H9 (cell line): ENCODE data around the gene ANAPC2. TPM values are rescaled to one million over a fixed set of nuclear protein-coding genes. Genes with fewer than 3 reads are reported as not detected.

Experiments
- DNase-seq: peaks from one replicate; pipeline ENCODE4 v3.0.0-alpha.2; 2017
- H2AFZ ChIP-seq: one replicate; pipeline ENCODE4 v1.6.1; 2013; ENCODE audit warnings: mild to moderate bottlenecking, low read length, control low read depth, moderate library complexity
- H2AK5ac ChIP-seq: 2 replicates; pipeline ENCODE4 v1.6.1; 2013; ENCODE audit warnings: low read length, control low read depth, mixed read lengths; ENCODE audit not compliant: insufficient read length
- H2BK120ac ChIP-seq: one replicate; pipeline ENCODE4 v1.6.1; 2013; ENCODE audit warnings: low read depth, mild to moderate bottlenecking, low read length, control low read depth, inconsistent platforms; ENCODE audit not compliant: poor library complexity, severe bottlenecking
- H2BK12ac ChIP-seq: 2 replicates; pipeline ENCODE4 v1.6.1; 2013; ENCODE audit warnings: low read length, control low read depth, mixed read lengths, low read depth; ENCODE audit not compliant: insufficient read length
- H2BK15ac ChIP-seq: 2 replicates; pipeline ENCODE4 v1.6.1; 2013; ENCODE audit warnings: low read depth, low read length, control low read depth
- H2BK20ac ChIP-seq: one replicate; pipeline ENCODE4 v1.6.1; 2013; ENCODE audit warnings: low read depth, mild to moderate bottlenecking, low read length, control low read depth, inconsistent platforms; ENCODE audit not compliant: poor library complexity, severe bottlenecking
- H2BK5ac ChIP-seq: 2 replicates; pipeline ENCODE4 v1.6.1; 2013; ENCODE audit warnings: low read length, control low read depth, mixed read lengths; ENCODE audit not compliant: insufficient read length
- H3K14ac ChIP-seq: 2 replicates; pipeline ENCODE4 v1.6.1; 2013; ENCODE audit warnings: low read length, control low read depth; ENCODE audit not compliant: insufficient read depth
- H3K18ac ChIP-seq: 2 replicates; pipeline ENCODE4 v1.6.1; 2013; ENCODE audit warnings: low read depth, mild to moderate bottlenecking, mixed read lengths, low read length, control low read depth; ENCODE audit not compliant: insufficient read length
- H3K23ac ChIP-seq: 2 replicates; pipeline ENCODE4 v1.6.1; 2013; ENCODE audit warnings: low read length, control low read depth, mixed read lengths, low read depth; ENCODE audit not compliant: insufficient read length
- H3K23me2 ChIP-seq: 2 replicates; pipeline ENCODE4 v1.6.1; 2013; ENCODE audit warnings: low read depth, mild to moderate bottlenecking, mixed read lengths, low read length, control low read depth; ENCODE audit not compliant: insufficient read length, poor library complexity, severe bottlenecking
- H3K27ac ChIP-seq: 2 replicates; pipeline ENCODE4 v1.5.1; 2013; ENCODE audit warnings: low read length, control low read depth, mixed read lengths, low read depth; ENCODE audit not compliant: insufficient read length
- H3K27me3 ChIP-seq: 2 replicates; pipeline ENCODE4 v1.6.1; 2013; ENCODE audit warnings: low read length, control low read depth, inconsistent platforms; ENCODE audit not compliant: insufficient read depth
- H3K4ac ChIP-seq: 2 replicates; pipeline ENCODE4 v1.6.1; 2013; ENCODE audit warnings: low read depth, mild to moderate bottlenecking, control low read depth, inconsistent platforms, low read length, moderate library complexity
- H3K4me1 ChIP-seq: 2 replicates; pipeline ENCODE4 v1.6.1; 2013; ENCODE audit warnings: low read length, control low read depth, inconsistent platforms; ENCODE audit not compliant: insufficient read depth
- H3K4me2 ChIP-seq: 2 replicates; pipeline ENCODE4 v1.6.1; 2013; ENCODE audit warnings: low read length, control low read depth, mixed read lengths; ENCODE audit not compliant: insufficient read length, insufficient read depth
- H3K56ac ChIP-seq: 2 replicates; pipeline ENCODE4 v1.6.1; 2013; ENCODE audit warnings: low read depth, mild to moderate bottlenecking, mixed read lengths, low read length, control low read depth; ENCODE audit not compliant: insufficient read length
- H3K79me1 ChIP-seq: 2 replicates; pipeline ENCODE4 v1.6.1; 2013; ENCODE audit warnings: low read depth, mild to moderate bottlenecking, moderate library complexity, low read length, control low read depth, inconsistent platforms; ENCODE audit not compliant: insufficient read depth, poor library complexity, severe bottlenecking
- H3K79me2 ChIP-seq: 2 replicates; pipeline ENCODE4 v1.6.1; 2013; ENCODE audit warnings: low read length, control low read depth, inconsistent platforms; ENCODE audit not compliant: insufficient read depth
- H3K9ac ChIP-seq: 2 replicates; pipeline ENCODE4 v1.6.1; 2013; ENCODE audit warnings: low read length, control low read depth, mixed read lengths; ENCODE audit not compliant: insufficient read length; ENCODE audit errors: extremely low read depth
- H3K9me3 ChIP-seq: one replicate; pipeline ENCODE4 v1.6.1; 2013; ENCODE audit warnings: low read depth, low read length, inconsistent platforms; ENCODE audit not compliant: control insufficient read depth
- H3T11ph ChIP-seq: one replicate; pipeline ENCODE4 v1.6.1; 2013; ENCODE audit warnings: mild to moderate bottlenecking, low read length, control low read depth, inconsistent platforms
- H4K20me1 ChIP-seq: one replicate; pipeline ENCODE4 v1.6.1; 2013; ENCODE audit not compliant: control insufficient read depth, insufficient read length, insufficient read depth
- H4K5ac ChIP-seq: 2 replicates; pipeline ENCODE4 v1.6.1; 2013; ENCODE audit warnings: low read depth, mild to moderate bottlenecking, mixed read lengths, low read length, control low read depth; ENCODE audit not compliant: insufficient read length
- H4K8ac ChIP-seq: replicated peaks from 2 replicates; pipeline ENCODE4 v1.6.1; 2013; ENCODE audit warnings: low read length, control low read depth, mixed read lengths, low read depth; ENCODE audit not compliant: insufficient read length
- H4K91ac ChIP-seq: 2 replicates; pipeline ENCODE4 v1.6.1; 2013; ENCODE audit warnings: low read depth, mild to moderate bottlenecking, moderate library complexity, mixed read lengths, low read length, control low read depth; ENCODE audit not compliant: insufficient read length
- H3K27ac Mint-ChIP-seq, 3 experiments: 2 replicates in 2 of 3; 3 replicates in 1 of 3; pipeline ENCODE4 v1.8.0; 2020 to 2021; ENCODE audit warnings: mixed read lengths in 3 of 3, mild to moderate bottlenecking in 1 of 3, moderate library complexity in 1 of 3
- H3K27me3 Mint-ChIP-seq: 2 replicates; pipeline ENCODE4 v1.8.0; 2021; ENCODE audit warnings: low read depth, mild to moderate bottlenecking, moderate library complexity, mixed read lengths
- H3K36me3 Mint-ChIP-seq, 3 experiments: 2 replicates in 2 of 3; 3 replicates in 1 of 3; pipeline ENCODE4 v1.8.0; 2020 to 2021; ENCODE audit warnings: low read depth in 3 of 3, mixed read lengths in 3 of 3; ENCODE audit not compliant: insufficient read depth in 1 of 3
- H3K4me1 Mint-ChIP-seq, 2 experiments: 2 replicates each; pipeline ENCODE4 v1.8.0; 2020; ENCODE audit warnings: mixed read lengths in 2 of 2
- H3K4me3 Mint-ChIP-seq, 2 experiments: 2 replicates in 1 of 2; 3 replicates in 1 of 2; pipeline ENCODE4 v1.8.0; 2020 to 2021; ENCODE audit warnings: mild to moderate bottlenecking in 2 of 2, mixed read lengths in 2 of 2, moderate library complexity in 1 of 2
- H3K9me3 Mint-ChIP-seq, 2 experiments: 2 replicates in 1 of 2; 3 replicates in 1 of 2; pipeline ENCODE4 v1.8.0; 2020; ENCODE audit warnings: mild to moderate bottlenecking in 2 of 2, mixed read lengths in 2 of 2, moderate library complexity in 1 of 2
- WGBS: extraction: QIAGEN DNeasy Blood & Tissue Kit; methylation state at CpG from one replicate; pipeline ENCODE4 v1.1.7; 2013; ENCODE audit warnings: missing lambda C conversion rate, low lambda C conversion rate, mixed read lengths; ENCODE audit not compliant: insufficient read length; ENCODE audit errors: extremely low coverage; 5-methylcytosine and 5-hydroxymethylcytosine counted together
- total RNA-seq: library from RNA; stranded (reverse); gene quantifications from 2 replicates; pipeline ENCODE4 v1.2.1, GENCODE V29; 2021
- TF ChIP-seq, protein P1 (sequence below): fragments of 200-600 bp; sonication (generic); conservative IDR thresholded peaks from 3 replicates; pipeline ENCODE4 v1.8.0; 2021; ENCODE audit warnings: antibody characterized with exemption, mild to moderate bottlenecking

ANAPC2 gene
- total RNA-seq, 1 experiment from 2014 or later = 54.8 TPM

DNA sequence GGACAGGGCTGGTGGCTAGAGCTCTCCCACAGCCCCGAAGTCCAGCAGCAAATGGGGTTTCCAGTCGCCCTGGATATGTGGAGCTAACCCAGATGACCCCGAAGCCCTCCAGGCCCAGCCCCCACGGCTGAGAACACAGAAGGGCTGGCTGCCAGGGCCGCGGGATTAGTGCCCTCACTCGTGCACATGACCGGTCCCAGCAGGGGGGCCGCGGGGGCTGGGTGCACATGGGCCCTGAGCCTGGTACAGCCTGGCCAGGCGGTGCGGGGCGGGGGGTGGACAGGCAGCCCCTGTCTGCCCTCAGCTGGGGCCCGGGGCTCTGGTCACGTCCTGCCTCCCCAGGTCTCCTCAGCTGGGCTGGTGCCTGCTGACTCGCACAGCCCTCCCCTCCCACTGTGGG is 6.0 kb upstream of the ANAPC2 start:
- Mint-ChIP-seq H3K4me3 (no peak overlapping the region), H3K27ac (no peak overlapping the region), H3K9me3 (no peaks in the 10 kb centered on the region), H3K36me3 (peaks cover 5 to 15% (median 11%) of the 10 kb centered on the region in 3 experiments; a peak in 5 of 7 replicates), H3K27me3 (no peaks in the 10 kb centered on the region), H3K4me1 (peaks cover 8 to 17% of the 10 kb centered on the region in 2 experiments)
- TF ChIP-seq, protein P1, sequence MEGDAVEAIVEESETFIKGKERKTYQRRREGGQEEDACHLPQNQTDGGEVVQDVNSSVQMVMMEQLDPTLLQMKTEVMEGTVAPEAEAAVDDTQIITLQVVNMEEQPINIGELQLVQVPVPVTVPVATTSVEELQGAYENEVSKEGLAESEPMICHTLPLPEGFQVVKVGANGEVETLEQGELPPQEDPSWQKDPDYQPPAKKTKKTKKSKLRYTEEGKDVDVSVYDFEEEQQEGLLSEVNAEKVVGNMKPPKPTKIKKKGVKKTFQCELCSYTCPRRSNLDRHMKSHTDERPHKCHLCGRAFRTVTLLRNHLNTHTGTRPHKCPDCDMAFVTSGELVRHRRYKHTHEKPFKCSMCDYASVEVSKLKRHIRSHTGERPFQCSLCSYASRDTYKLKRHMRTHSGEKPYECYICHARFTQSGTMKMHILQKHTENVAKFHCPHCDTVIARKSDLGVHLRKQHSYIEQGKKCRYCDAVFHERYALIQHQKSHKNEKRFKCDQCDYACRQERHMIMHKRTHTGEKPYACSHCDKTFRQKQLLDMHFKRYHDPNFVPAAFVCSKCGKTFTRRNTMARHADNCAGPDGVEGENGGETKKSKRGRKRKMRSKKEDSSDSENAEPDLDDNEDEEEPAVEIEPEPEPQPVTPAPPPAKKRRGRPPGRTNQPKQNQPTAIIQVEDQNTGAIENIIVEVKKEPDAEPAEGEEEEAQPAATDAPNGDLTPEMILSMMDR = no peak
- no peak overlapping the region for H2BK15ac ChIP-seq
- DNase-seq = no peak
- H2AK5ac ChIP-seq = no peak overlapping the region
- H2BK5ac ChIP-seq = no peak overlapping the region
- H3K79me1 ChIP-seq = peaks cover 3% of the 10 kb centered on the region
- no peaks in the 10 kb centered on the region for H3K27me3 ChIP-seq
- H4K20me1 ChIP-seq = no peaks in the 10 kb centered on the region
- H3K79me2 ChIP-seq = 0 out of 2 replicates have a peak, but pooled peaks cover 2% of the 10 kb centered on the region
- no peak overlapping the region for H2BK20ac ChIP-seq
- peaks cover 2% of the 10 kb centered on the region for H3K23me2 ChIP-seq
- H3K4ac ChIP-seq = no peak overlapping the region
- no peak overlapping the region for H4K91ac ChIP-seq
- no peak overlapping the region; the same call in 1 of the 2 replicates for H3K14ac ChIP-seq
- H4K5ac ChIP-seq = no peak overlapping the region
- no peak overlapping the region for H3K4me2 ChIP-seq
- H3K27ac ChIP-seq = no peak overlapping the region
- no peak overlapping the region for H2BK12ac ChIP-seq
- no peak overlapping the region for H3K56ac ChIP-seq
- H3K9ac ChIP-seq = no peak overlapping the region
- no peak overlapping the region for H4K8ac ChIP-seq
- H3T11ph ChIP-seq = no peak overlapping the region
- H3K9me3 ChIP-seq = no peaks in the 10 kb centered on the region
- WGBS = no CpG with 5 or more reads among the region's 16 CpGs
- no peak overlapping the region for H2AFZ ChIP-seq
- peaks cover 4% of the 10 kb centered on the region; the same call in 1 of the 2 replicates for H3K4me1 ChIP-seq
- no peak overlapping the region for H2BK120ac ChIP-seq
- H3K23ac ChIP-seq = no peak overlapping the region
- H3K18ac ChIP-seq = no peak overlapping the region
